Body of pancreas (tissue), 4 donors: Measurements from ENCODE around the gene KCNT2.

ENCODE experiments used
- CTCF ChIP-seq, 7 experiments: fragments of 450-650 bp in 4 of 7; fragments of 200-600 bp in 3 of 7; sonication (generic) in 3 of 7; IDR thresholded peaks; one replicate each; pipeline ENCODE4 v1.5.1; 2016 to 2019; ENCODE audit warnings: antibody characterized with exemption in 7 of 7
- POLR2A ChIP-seq, 3 donors: fragments of 450-650 bp; IDR thresholded peaks; one replicate each; pipeline ENCODE4 v1.6.1; 2016; ENCODE audit warnings: antibody characterized with exemption in 3 of 3, mild to moderate bottlenecking in 2 of 3

GRCh38 chr1:196449460-196449859 is 158.8 kb downstream of the KCNT2 start:
- no peak for TF ChIP-seq CTCF (IDR thresholded peaks at IDR 0.05)
- no peak for TF ChIP-seq POLR2A (IDR thresholded peaks at IDR 0.05)
